HFFc6 (cell line): ENCODE results near the gene CCDC197. TPM values are rescaled to one million over a fixed set of nuclear protein-coding genes. Genes with fewer than 3 reads are reported as not detected.
A peak's percentile ranks its signal among the peaks of the same experiment; 100 is the strongest.

ENCODE experiments used
- DNase-seq: peaks from one replicate; pipeline ENCODE4 v3.0.0-alpha.2; 2018
- H3K27ac Mint-ChIP-seq: 2 replicates; pipeline ENCODE4 v1.8.0; 2020; ENCODE audit warnings: mild to moderate bottlenecking, mixed read lengths
- H3K27me3 Mint-ChIP-seq: 2 replicates; pipeline ENCODE4 v1.8.0; 2021; ENCODE audit warnings: mild to moderate bottlenecking, moderate library complexity, mixed read lengths; ENCODE audit not compliant: insufficient read depth
- H3K36me3 Mint-ChIP-seq: 2 replicates; pipeline ENCODE4 v1.8.0; 2021; ENCODE audit warnings: low read depth, mixed read lengths
- H3K4me1 Mint-ChIP-seq: 2 replicates; pipeline ENCODE4 v1.8.0; 2020; ENCODE audit warnings: low read depth, mixed read lengths
- H3K4me3 Mint-ChIP-seq: 2 replicates; pipeline ENCODE4 v1.8.0; 2020; ENCODE audit warnings: mild to moderate bottlenecking, moderate library complexity, mixed read lengths
- H3K9me3 Mint-ChIP-seq: 2 replicates; pipeline ENCODE4 v1.8.0; 2020; ENCODE audit warnings: mild to moderate bottlenecking, mixed read lengths
- microRNA-seq: library from miRNA; unstranded; fragments of <30 nt; microRNA quantifications from one replicate; pipeline ENCODE4, GENCODE V29; 2019
- total RNA-seq, 6 experiments: library from RNA; stranded (reverse); fragmentation: NEBNext Ultra II Directional; extraction: Animal tissue kit (Norgen Biotek cat#: 25700); gene quantifications; 2 replicates in 1 of 6; 3 replicates in 5 of 6; pipeline ENCODE4 v1.2.3, GENCODE V29; 2021
- TF ChIP-seq, protein P1 (sequence below): fragments of 200-600 bp; sonication (generic); IDR thresholded peaks from 2 replicates; pipeline ENCODE4 v1.5.0; 2021; ENCODE audit warnings: antibody characterized with exemption, mild to moderate bottlenecking

CCDC197 gene
- total RNA-seq, 6 experiments from 2014 or later: not detected

DNA sequence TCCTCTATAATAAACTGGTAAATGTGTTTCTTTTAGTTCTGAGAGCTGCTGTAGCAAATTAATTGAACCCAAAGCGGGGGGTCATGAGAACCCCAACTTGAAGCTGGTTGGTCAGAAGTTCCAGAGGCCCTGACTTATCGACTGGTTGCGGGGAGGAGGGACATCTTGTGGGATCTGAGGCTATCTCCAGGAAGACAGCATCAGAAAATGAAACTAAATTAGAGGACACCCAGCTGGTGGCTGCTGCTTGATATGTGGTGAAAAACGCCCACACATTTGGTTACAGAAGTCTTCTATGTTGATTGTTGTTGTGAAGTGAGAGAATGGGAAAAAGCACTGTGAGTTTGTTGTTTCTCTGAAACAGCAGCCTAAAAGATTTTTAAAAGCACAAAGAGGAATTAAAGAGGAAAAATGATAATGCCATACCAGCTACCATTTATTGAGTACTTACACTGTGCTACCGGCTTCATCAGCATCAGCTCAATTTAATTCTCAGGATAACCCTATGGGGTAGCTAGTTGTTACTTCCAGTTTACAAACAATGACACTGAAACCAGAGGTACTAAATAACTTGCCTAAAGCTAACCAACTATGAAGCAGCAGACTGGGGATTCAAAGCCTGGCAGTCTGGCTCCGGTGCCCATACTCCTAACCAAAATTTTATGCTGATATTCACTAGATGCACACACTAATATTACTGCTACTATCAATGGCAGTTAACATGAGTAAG, 59.6 kb downstream of the CCDC197 start:
- Mint-ChIP-seq H3K27ac (no peak overlapping the region), H3K27me3 (no peaks in the 10 kb centered on the region; the same call in 1 of the 2 replicates), H3K36me3 (peaks cover 62% of the 10 kb centered on the region), H3K9me3 (no peaks in the 10 kb centered on the region), H3K4me1 (no peaks in the 10 kb centered on the region), H3K4me3 (no peak overlapping the region)
- DNase-seq: no peak
- TF ChIP-seq, protein P1, sequence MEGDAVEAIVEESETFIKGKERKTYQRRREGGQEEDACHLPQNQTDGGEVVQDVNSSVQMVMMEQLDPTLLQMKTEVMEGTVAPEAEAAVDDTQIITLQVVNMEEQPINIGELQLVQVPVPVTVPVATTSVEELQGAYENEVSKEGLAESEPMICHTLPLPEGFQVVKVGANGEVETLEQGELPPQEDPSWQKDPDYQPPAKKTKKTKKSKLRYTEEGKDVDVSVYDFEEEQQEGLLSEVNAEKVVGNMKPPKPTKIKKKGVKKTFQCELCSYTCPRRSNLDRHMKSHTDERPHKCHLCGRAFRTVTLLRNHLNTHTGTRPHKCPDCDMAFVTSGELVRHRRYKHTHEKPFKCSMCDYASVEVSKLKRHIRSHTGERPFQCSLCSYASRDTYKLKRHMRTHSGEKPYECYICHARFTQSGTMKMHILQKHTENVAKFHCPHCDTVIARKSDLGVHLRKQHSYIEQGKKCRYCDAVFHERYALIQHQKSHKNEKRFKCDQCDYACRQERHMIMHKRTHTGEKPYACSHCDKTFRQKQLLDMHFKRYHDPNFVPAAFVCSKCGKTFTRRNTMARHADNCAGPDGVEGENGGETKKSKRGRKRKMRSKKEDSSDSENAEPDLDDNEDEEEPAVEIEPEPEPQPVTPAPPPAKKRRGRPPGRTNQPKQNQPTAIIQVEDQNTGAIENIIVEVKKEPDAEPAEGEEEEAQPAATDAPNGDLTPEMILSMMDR: no peak

DNA sequence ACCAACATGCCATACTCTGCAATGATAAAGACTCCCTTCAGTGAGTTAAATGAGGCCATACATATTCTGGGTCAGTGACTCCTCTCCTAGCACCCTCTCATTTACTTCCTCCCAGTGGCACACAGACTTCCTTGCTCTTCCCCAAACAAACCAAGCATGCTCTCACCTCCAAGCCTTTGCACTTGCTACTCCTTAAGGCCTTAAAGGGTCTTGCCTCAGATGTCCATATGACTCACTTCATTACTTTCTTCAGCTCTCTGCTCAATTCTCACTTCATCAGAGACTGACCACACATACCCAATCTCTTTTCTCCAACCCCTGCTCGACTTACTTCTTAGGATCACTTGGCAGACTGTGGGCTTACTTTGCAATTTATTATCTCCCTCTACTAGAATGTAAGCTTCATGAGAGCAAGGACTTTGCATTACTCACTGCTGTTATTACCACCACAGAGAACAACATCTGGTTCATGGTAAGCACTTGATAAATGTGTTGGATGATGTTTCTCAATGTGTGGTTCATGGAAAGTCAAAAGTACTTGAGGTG, 61.1 kb downstream of the CCDC197 start:
- Mint-ChIP-seq H3K4me3 (no peak overlapping the region), H3K27ac (peak overlapping the region; percentile 23), H3K4me1 (peaks cover 13% of the 10 kb centered on the region), H3K36me3 (peaks cover 68% of the 10 kb centered on the region), H3K9me3 (no peaks in the 10 kb centered on the region), H3K27me3 (no peaks in the 10 kb centered on the region; the same call in 1 of the 2 replicates)
- TF ChIP-seq, protein P1: no peak
- DNase-seq: no peak

Small RNAs within 50 kb of the gene (microRNA-seq; reads per million reads assigned to microRNA genes)
- gene MIR4506: not detected

Other genes with a start within 250 kb of the CCDC197 start
- not detected for gene PRIMA1, start 208.8 kb upstream of the CCDC197 start, total RNA-seq
- gene FAM181A, start 70.0 kb upstream of the CCDC197 start, total RNA-seq: not detected
- gene ASB2, start 20.7 kb upstream of the CCDC197 start, total RNA-seq: not detected
- gene OTUB2, start 29.0 kb downstream of the CCDC197 start, total RNA-seq: 1 to 10 TPM in 4 of 6 experiments, under 1 TPM in 2; 0.77 to 1.8 (median 1.2) TPM
- 100 to 1,000 TPM; 167 to 191 (median 187) TPM for gene DDX24, start 83.9 kb downstream of the CCDC197 start, total RNA-seq
- 10 to 100 TPM; 22.3 to 28.2 (median 23.7) TPM for gene IFI27L1, start 84.0 kb downstream of the CCDC197 start, total RNA-seq
- gene IFI27, start 113.4 kb downstream of the CCDC197 start, total RNA-seq: under 1 TPM in 2 of 6 experiments, not detected in 4; 0.29 to 0.46 TPM
- 100 to 1,000 TPM; 150 to 180 (median 171) TPM for gene IFI27L2, start 132.3 kb downstream of the CCDC197 start, total RNA-seq
- under 1 TPM in 2 of 6 experiments, not detected in 4; 0.05 to 0.14 TPM for gene PPP4R4, start 177.0 kb downstream of the CCDC197 start, total RNA-seq